GM12801 (cell line): ENCODE data around the gene ATP5F1A.

Experiments used
- TF ChIP-seq, protein P1 (sequence below): IDR thresholded peaks from one replicate; pipeline ENCODE4 v1.5.1; 2011; ENCODE audit warnings: control low read depth; ENCODE audit not compliant: insufficient read length; ENCODE audit errors: extremely low read depth

The ATP5F1A gene

GRCh38 chr18:46050268-46050667 lies 47.8 kb downstream of the ATP5F1A start:
- TF ChIP-seq, protein P1, sequence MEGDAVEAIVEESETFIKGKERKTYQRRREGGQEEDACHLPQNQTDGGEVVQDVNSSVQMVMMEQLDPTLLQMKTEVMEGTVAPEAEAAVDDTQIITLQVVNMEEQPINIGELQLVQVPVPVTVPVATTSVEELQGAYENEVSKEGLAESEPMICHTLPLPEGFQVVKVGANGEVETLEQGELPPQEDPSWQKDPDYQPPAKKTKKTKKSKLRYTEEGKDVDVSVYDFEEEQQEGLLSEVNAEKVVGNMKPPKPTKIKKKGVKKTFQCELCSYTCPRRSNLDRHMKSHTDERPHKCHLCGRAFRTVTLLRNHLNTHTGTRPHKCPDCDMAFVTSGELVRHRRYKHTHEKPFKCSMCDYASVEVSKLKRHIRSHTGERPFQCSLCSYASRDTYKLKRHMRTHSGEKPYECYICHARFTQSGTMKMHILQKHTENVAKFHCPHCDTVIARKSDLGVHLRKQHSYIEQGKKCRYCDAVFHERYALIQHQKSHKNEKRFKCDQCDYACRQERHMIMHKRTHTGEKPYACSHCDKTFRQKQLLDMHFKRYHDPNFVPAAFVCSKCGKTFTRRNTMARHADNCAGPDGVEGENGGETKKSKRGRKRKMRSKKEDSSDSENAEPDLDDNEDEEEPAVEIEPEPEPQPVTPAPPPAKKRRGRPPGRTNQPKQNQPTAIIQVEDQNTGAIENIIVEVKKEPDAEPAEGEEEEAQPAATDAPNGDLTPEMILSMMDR: no peak

- TF ChIP-seq, protein P1: no peak
These were observed 49.5 kb downstream of the ATP5F1A start for GRCh38 chr18:46048641-46049040.

DNA sequence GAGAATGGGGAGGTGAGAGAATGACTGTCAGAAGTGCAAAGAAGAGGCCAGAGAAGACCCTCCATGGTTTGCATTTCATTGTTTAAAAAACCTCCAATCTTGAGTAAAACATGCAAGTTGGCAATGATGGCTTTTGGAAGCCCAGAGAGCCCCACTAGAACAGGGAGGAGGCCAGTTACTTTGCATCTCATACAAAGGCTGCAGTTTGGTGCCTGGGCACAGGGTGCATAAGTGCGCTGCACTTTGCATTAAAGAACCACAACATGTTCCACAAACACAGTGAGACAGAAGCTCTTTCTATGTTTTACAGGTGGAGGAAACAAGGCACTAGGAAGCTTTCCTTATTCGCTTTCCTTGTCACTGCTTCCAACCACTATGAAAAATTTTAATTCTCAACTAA lies 51.4 kb downstream of the ATP5F1A start:
- TF ChIP-seq, protein P1: no peak

DNA sequence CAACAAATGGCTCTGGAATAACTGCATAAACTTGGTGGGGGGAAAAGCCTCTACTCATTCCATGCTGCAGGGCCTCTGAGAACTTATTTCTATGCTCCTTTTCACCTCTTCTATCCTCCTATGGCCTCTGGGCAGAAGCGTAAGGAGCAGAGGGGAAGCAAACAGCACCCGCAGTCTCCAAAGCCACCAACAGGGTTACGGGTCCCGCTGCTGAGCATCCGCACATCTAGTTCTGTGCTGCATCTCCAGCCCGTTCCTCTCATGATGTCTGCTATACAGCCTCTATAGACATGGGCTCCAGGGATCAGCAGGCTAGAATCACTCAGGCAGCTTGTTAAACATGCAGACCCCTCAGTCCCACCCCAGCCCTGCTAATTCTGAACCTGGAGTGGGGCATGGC lies 52.0 kb downstream of the ATP5F1A start:
- TF ChIP-seq, protein P1: no peak

GRCh38 chr18:46042571-46043123 lies 55.4 kb downstream of the ATP5F1A start:
- TF ChIP-seq, protein P1: no peak

DNA sequence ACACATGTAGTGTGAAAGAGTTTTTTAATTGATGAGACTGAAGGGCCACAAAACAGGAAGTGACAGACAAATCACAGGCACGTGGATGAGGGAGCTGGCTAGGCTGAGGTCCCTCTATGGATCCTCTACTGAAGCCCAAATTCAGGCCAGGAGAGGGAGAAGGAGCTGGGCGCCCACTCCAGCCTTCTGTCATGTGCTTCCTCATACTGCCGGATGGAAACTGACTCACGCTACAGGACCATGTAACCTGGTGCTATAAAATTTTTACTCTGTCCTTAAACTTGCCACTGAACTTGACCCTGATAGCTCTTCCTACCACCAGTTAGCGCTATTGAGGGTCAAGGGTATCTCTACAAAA lies 57.4 kb downstream of the ATP5F1A start:
- TF ChIP-seq, protein P1: no peak

DNA sequence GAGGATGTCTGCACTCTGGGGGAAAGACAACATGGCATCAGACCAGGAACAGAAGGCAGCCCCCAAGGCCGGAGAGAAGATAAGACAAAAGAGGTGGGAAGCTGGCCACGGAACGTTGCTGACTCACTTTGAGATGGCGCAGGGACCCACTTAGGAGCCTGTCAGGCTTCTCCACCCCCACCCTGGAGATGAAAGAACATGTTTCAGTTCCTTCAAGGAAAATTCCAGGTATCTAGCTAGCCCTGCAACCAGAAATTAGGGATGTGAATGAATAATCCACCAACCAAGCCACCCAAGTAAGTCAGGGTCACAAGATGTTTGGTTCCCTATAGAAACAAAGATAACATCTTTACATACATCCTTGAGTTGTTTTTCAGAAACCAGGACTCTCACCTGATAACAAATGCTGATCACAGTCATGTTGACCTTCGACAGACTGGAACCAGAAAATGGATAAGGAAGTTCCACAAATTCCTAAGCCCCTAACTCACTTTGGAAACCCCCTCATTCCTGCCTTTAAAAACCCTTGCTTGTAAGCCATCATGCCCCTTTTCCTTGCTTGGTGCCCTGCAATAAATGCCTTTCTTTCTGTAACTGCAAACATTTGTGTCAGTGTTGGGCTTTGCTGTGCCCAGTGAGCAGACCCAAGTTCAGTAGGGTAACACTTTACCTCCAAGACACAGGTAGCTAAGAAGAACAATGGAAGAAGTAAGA lies 57.9 kb downstream of the ATP5F1A start:
- TF ChIP-seq, protein P1: no peak
